ENCODE measurements around the gene WTIP.
A peak's percentile ranks its signal among the peaks of the same experiment; 100 is the strongest.

WTIP gene

GRCh38 chr19:34500656-34501120 is 19.1 kb downstream of the WTIP start:
- no peak for DNase-seq (ENCODE audit: low read depth)
- no peak overlapping the region for H3K4me3 ChIP-seq (ENCODE audit: low read length)
- TF ChIP-seq CTCF (conservative IDR thresholded peaks at IDR 0.05; ENCODE audit: low read depth, low read length) = no peak

- peak; percentile 99 for TF ChIP-seq CTCF (conservative IDR thresholded peaks at IDR 0.05; ENCODE audit: low read depth, low read length)
- peak; percentile 62 for DNase-seq (ENCODE audit: low read depth)
- no peak overlapping the region for H3K4me3 ChIP-seq (ENCODE audit: low read length)
Observed at GRCh38 chr19:34501339-34502320, 20.1 kb downstream of the WTIP start.

- DNase-seq (ENCODE audit: low read depth) = no peak
- no peak overlapping the region for H3K4me3 ChIP-seq (ENCODE audit: low read length)
- no peak for TF ChIP-seq CTCF (conservative IDR thresholded peaks at IDR 0.05; ENCODE audit: low read depth, low read length)
Observed at GRCh38 chr19:34502582-34503411, 21.2 kb downstream of the WTIP start.

GRCh38 chr19:34503531-34504272 is 22.1 kb downstream of the WTIP start:
- no peak overlapping the region for H3K4me3 ChIP-seq (ENCODE audit: low read length)
- no peak for DNase-seq (ENCODE audit: low read depth)
- no peak for TF ChIP-seq CTCF (conservative IDR thresholded peaks at IDR 0.05; ENCODE audit: low read depth, low read length)

- H3K4me3 ChIP-seq (ENCODE audit: low read length) = no peak overlapping the region
- no peak for DNase-seq (ENCODE audit: low read depth)
- no peak for TF ChIP-seq CTCF (conservative IDR thresholded peaks at IDR 0.05; ENCODE audit: low read depth, low read length)
Observed at GRCh38 chr19:34504273-34504808, 22.8 kb downstream of the WTIP start.

- no peak for TF ChIP-seq CTCF (conservative IDR thresholded peaks at IDR 0.05; ENCODE audit: low read depth, low read length)
- no peak for DNase-seq (ENCODE audit: low read depth)
- H3K4me3 ChIP-seq (ENCODE audit: low read length) = no peak overlapping the region
Observed at GRCh38 chr19:34504809-34505291, 23.3 kb downstream of the WTIP start.
